ENCODE results near the gene ZBTB42. TPM values are rescaled to one million over a fixed set of nuclear protein-coding genes. Genes with fewer than 3 reads are reported as not detected.

ZBTB42 gene
- total and polyA plus RNA-seq, 2 of the 4 experiments (the other 2 are of a cell fraction) = 1.3 to 2.3 TPM

DNA sequence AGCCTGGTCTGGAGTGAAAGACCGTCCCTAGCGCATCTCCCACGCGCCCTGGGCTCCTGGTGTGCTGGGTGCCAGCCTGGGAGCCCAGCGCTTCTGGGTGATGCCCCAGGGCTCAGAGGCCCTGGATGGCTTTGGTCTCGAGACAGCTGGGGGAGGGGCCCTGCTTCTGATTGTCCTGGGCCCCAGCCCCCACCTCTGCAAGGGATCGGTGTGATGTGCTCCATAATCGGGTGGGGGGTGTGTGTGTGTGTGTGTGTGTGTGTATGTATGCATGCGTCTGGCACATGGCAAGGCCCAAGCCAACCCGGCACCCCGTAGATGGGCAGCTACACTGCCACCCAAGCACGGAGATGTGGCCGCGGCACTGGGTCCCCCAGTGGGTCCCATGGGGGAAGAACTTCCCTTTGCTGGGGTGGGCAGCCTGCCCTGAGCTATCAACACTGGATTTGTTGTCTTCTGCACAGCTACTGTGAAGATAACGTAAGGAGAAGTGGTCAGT, 3.1 kb downstream of the ZBTB42 start:
- ATAC-seq (ENCODE audit: low read depth) = no peak
- H3K4ac ChIP-seq (ENCODE audit: low read depth, low read length) = no peak overlapping the region
- POLR2A ChIA-PET (ENCODE audit: unreplicated experiment) = no interaction called here
- no peaks in the 10 kb centered on the region for H3K9me3 ChIP-seq (ENCODE audit: control insufficient read depth, insufficient read depth, low read length)
- no peak overlapping the region for H3K14ac ChIP-seq (replicated peaks; ENCODE audit: low read depth, low read length)
- 90% methylated on average over 7 of the region's 15 CpGs; no CpG with 5 or more reads in 1 of the 2 experiments for WGBS, 2 experiments (ENCODE audit: extremely low coverage in 2 of 2, insufficient read length in 1 of 2)
- H3K79me1 ChIP-seq (ENCODE audit: low read depth in 1 of 2, low read length in 2 of 2) = peaks cover 0 to 12% of the 10 kb centered on the region in 2 experiments; a peak in 1 of 4 replicates
- H2AK5ac ChIP-seq (ENCODE audit: low read depth, low read length) = no peak overlapping the region
- no peak overlapping the region for H2BK5ac ChIP-seq (ENCODE audit: low read depth, low read length, poor library complexity, severe bottlenecking)
- BruUV-seq (replicated peaks) = no TSS peak
- H3K18ac ChIP-seq (ENCODE audit: low read depth, low read length) = no peak overlapping the region
- no peak overlapping the region for H3K56ac ChIP-seq (ENCODE audit: extremely low read depth, insufficient read depth, low read length)
- peaks cover 16% of the 10 kb centered on the region for H3K9me1 ChIP-seq (ENCODE audit: insufficient read depth, low read length)
- no peak overlapping the region for H3K4me2 ChIP-seq (ENCODE audit: low read depth, low read length)
- no peaks in the 10 kb centered on the region for H3K36me3 ChIP-seq (ENCODE audit: control insufficient read depth, insufficient read depth, low read length)
- peak; percentile 28 for DNase-seq
- H4K91ac ChIP-seq (ENCODE audit: insufficient read depth, low read depth, low read length) = no peak overlapping the region
- no peak overlapping the region for H2AK9ac ChIP-seq (replicated peaks; ENCODE audit: low read depth, low read length, poor library complexity)
- H3K4me3 ChIP-seq (ENCODE audit: insufficient read depth, low read depth, low read length) = no peak overlapping the region
- CTCF ChIA-PET = no interaction called here
- H4K20me1 ChIP-seq (ENCODE audit: insufficient read depth, low read length) = peaks cover 4% of the 10 kb centered on the region; the same call in 1 of the 2 replicates
- H3K27ac ChIP-seq (ENCODE audit: insufficient read depth, low read length) = no peak overlapping the region
- dilution Hi-C loops (cut with HindIII; ENCODE audit: low sequenced_read_pairs, unreplicated experiment) = no loop called here
- H3K23ac ChIP-seq (ENCODE audit: low read depth, low read length) = no peak overlapping the region
- H2BK20ac ChIP-seq (ENCODE audit: low read depth, low read length) = no peak overlapping the region
- no peak overlapping the region for H4K8ac ChIP-seq (ENCODE audit: low read depth in 2 of 2, low read length in 2 of 2)
- in situ Hi-C loops (cut with MboI; ENCODE audit: low sequenced_read_pairs) = no loop called here
- H3K27me3 ChIP-seq (ENCODE audit: control insufficient read depth, insufficient read depth, low read length) = no peaks in the 10 kb centered on the region
- H2AFZ ChIP-seq (replicated peaks; ENCODE audit: low read length, poor library complexity) = no peak overlapping the region
- intact Hi-C loops (cut with micrococcal nuclease) = no loop called here
- peaks cover 20% of the 10 kb centered on the region for H3K4me1 ChIP-seq (ENCODE audit: control insufficient read depth, insufficient read depth, low read length)
- H2BK15ac ChIP-seq (ENCODE audit: low read depth, low read length) = no peak overlapping the region
- no peak overlapping the region for H3K9ac ChIP-seq (ENCODE audit: low read depth, low read length)
- TF ChIP-seq MAZ (IDR thresholded peaks at IDR 0.05; ENCODE audit: borderline replicate concordance, low read depth, low read length) (no peak), FOS (IDR thresholded peaks at IDR 0.05; ENCODE audit: low read depth, low read length) (no peak), CEBPB (IDR thresholded peaks at IDR 0.05; ENCODE audit: low read depth, low read length) (no peak), NFE2L2 (IDR thresholded peaks at IDR 0.05; ENCODE audit: low read depth, low read length) (no peak), RAD21 (IDR thresholded peaks at IDR 0.05; ENCODE audit: low read length) (no peak), POLR2A (IDR thresholded peaks at IDR 0.05; ENCODE audit: low read depth, low read length) (no peak), MAFK (IDR thresholded peaks at IDR 0.05; ENCODE audit: low read depth, low read length) (no peak), RCOR1 (IDR thresholded peaks at IDR 0.05; ENCODE audit: insufficient replicate concordance, low read length) (no peak), SMC3 (IDR thresholded peaks at IDR 0.05; ENCODE audit: low read depth, low read length) (no peak), BHLHE40 (IDR thresholded peaks at IDR 0.05; ENCODE audit: low read depth, low read length) (no peak)
- TF ChIP-seq, protein P1, sequence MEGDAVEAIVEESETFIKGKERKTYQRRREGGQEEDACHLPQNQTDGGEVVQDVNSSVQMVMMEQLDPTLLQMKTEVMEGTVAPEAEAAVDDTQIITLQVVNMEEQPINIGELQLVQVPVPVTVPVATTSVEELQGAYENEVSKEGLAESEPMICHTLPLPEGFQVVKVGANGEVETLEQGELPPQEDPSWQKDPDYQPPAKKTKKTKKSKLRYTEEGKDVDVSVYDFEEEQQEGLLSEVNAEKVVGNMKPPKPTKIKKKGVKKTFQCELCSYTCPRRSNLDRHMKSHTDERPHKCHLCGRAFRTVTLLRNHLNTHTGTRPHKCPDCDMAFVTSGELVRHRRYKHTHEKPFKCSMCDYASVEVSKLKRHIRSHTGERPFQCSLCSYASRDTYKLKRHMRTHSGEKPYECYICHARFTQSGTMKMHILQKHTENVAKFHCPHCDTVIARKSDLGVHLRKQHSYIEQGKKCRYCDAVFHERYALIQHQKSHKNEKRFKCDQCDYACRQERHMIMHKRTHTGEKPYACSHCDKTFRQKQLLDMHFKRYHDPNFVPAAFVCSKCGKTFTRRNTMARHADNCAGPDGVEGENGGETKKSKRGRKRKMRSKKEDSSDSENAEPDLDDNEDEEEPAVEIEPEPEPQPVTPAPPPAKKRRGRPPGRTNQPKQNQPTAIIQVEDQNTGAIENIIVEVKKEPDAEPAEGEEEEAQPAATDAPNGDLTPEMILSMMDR (conservative IDR thresholded peaks at IDR 0.05; ENCODE audit: low read depth, low read length) = no peak
- TF ChIP-seq, protein P2, sequence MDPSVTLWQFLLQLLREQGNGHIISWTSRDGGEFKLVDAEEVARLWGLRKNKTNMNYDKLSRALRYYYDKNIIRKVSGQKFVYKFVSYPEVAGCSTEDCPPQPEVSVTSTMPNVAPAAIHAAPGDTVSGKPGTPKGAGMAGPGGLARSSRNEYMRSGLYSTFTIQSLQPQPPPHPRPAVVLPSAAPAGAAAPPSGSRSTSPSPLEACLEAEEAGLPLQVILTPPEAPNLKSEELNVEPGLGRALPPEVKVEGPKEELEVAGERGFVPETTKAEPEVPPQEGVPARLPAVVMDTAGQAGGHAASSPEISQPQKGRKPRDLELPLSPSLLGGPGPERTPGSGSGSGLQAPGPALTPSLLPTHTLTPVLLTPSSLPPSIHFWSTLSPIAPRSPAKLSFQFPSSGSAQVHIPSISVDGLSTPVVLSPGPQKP (IDR thresholded peaks at IDR 0.05; ENCODE audit: borderline replicate concordance, low read depth, low read length) = no peak
- TF ChIP-seq, protein P3, sequence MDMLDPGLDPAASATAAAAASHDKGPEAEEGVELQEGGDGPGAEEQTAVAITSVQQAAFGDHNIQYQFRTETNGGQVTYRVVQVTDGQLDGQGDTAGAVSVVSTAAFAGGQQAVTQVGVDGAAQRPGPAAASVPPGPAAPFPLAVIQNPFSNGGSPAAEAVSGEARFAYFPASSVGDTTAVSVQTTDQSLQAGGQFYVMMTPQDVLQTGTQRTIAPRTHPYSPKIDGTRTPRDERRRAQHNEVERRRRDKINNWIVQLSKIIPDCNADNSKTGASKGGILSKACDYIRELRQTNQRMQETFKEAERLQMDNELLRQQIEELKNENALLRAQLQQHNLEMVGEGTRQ (IDR thresholded peaks at IDR 0.05; ENCODE audit: low read depth, low read length) = no peak
- H4K5ac ChIP-seq (ENCODE audit: low read depth, low read length) = no peak overlapping the region
- H2BK120ac ChIP-seq (ENCODE audit: low read depth, low read length) = no peak overlapping the region
